ENCODE results near the gene PTPRD.

Gene PTPRD

GRCh38 chr9:9730174-9730573 is 882.6 kb downstream of the PTPRD start:
- no peak for DNase-seq

- no peak for DNase-seq
These were observed 883.7 kb downstream of the PTPRD start for GRCh38 chr9:9729082-9729481.

- DNase-seq = no peak
These were observed 893.3 kb downstream of the PTPRD start for GRCh38 chr9:9719373-9720112.

- DNase-seq = no peak
These were observed 894.1 kb downstream of the PTPRD start for GRCh38 chr9:9718691-9719090.

- no peak for DNase-seq
These were observed 933.4 kb downstream of the PTPRD start for GRCh38 chr9:9679433-9679832.

- DNase-seq = no peak
These were observed 938.3 kb downstream of the PTPRD start for GRCh38 chr9:9674461-9674860.

GRCh38 chr9:9670454-9670853 is 942.3 kb downstream of the PTPRD start:
- DNase-seq = no peak

- DNase-seq = no peak
These were observed 967.8 kb downstream of the PTPRD start for GRCh38 chr9:9645006-9645405.

GRCh38 chr9:9631284-9631683 is 981.5 kb downstream of the PTPRD start:
- DNase-seq = no peak

- no peak for DNase-seq
These were observed 987.6 kb downstream of the PTPRD start for GRCh38 chr9:9625248-9625647.

- DNase-seq = no peak
These were observed 989.3 kb downstream of the PTPRD start for GRCh38 chr9:9623506-9623905.

GRCh38 chr9:9621355-9621940 is 991.4 kb downstream of the PTPRD start:
- no peak for DNase-seq

GRCh38 chr9:9620736-9621135 is 992.1 kb downstream of the PTPRD start:
- no peak for DNase-seq

- DNase-seq = no peak
These were observed 997.7 kb downstream of the PTPRD start for GRCh38 chr9:9615086-9615485.

GRCh38 chr9:9614607-9615006 is 998.2 kb downstream of the PTPRD start:
- DNase-seq = no peak

- no peak for DNase-seq
These were observed 1000.0 kb downstream of the PTPRD start for GRCh38 chr9:9612755-9613154.

- no peak for DNase-seq
These were observed 1000.5 kb downstream of the PTPRD start for GRCh38 chr9:9612270-9612669.

GRCh38 chr9:9605681-9606080 is 1007.1 kb downstream of the PTPRD start:
- no peak for DNase-seq

- no peak for DNase-seq
These were observed 1009.5 kb downstream of the PTPRD start for GRCh38 chr9:9603345-9603744.

GRCh38 chr9:9598723-9599122 is 1014.1 kb downstream of the PTPRD start:
- no peak for DNase-seq

- no peak for DNase-seq
These were observed 1020.7 kb downstream of the PTPRD start for GRCh38 chr9:9592104-9592503.

- no peak for DNase-seq
These were observed 1026.9 kb downstream of the PTPRD start for GRCh38 chr9:9585920-9586319.

GRCh38 chr9:9574080-9574479 is 1038.7 kb downstream of the PTPRD start:
- no peak for DNase-seq

- no peak for DNase-seq
These were observed 1047.1 kb downstream of the PTPRD start for GRCh38 chr9:9565700-9566099.

- DNase-seq = no peak
These were observed 1049.0 kb downstream of the PTPRD start for GRCh38 chr9:9563817-9564216.
